Glutamatergic neuron (in vitro differentiated cells): Measurements from ENCODE around the gene ACOT4. TPM values are rescaled to one million over a fixed set of nuclear protein-coding genes. Genes with fewer than 3 reads are reported as not detected.
"Not testable (repeated sequence)": the region's sequence is repeated elsewhere in the genome, so short reads cannot be mapped to it uniquely, and the experiment has no call there.

ENCODE experiments used
- DNase-seq: peaks from one replicate; pipeline ENCODE4 v3.0.0; 2022
- H3K27ac Mint-ChIP-seq: one replicate; pipeline ENCODE4 v1.8.0; 2020; ENCODE audit warnings: mild to moderate bottlenecking, mixed read lengths, inconsistent platforms; ENCODE audit not compliant: unreplicated experiment
- H3K27me3 Mint-ChIP-seq: one replicate; pipeline ENCODE4 v1.8.0; 2020; ENCODE audit warnings: mild to moderate bottlenecking, moderate library complexity, mixed read lengths, inconsistent platforms; ENCODE audit not compliant: unreplicated experiment
- H3K36me3 Mint-ChIP-seq: one replicate; pipeline ENCODE4 v1.8.0; 2020; ENCODE audit warnings: mild to moderate bottlenecking, mixed read lengths, inconsistent platforms; ENCODE audit not compliant: unreplicated experiment
- H3K4me1 Mint-ChIP-seq: one replicate; pipeline ENCODE4 v1.8.0; 2020; ENCODE audit warnings: mild to moderate bottlenecking, low read depth, mixed read lengths, inconsistent platforms; ENCODE audit not compliant: unreplicated experiment
- H3K4me3 Mint-ChIP-seq: one replicate; pipeline ENCODE4 v1.8.0; 2020; ENCODE audit warnings: mild to moderate bottlenecking, mixed read lengths, inconsistent platforms; ENCODE audit not compliant: unreplicated experiment
- H3K9me3 Mint-ChIP-seq: one replicate; pipeline ENCODE4 v1.8.0; 2020; ENCODE audit warnings: mild to moderate bottlenecking, moderate library complexity, mixed read lengths, inconsistent platforms; ENCODE audit not compliant: unreplicated experiment
- long read RNA-seq: library from polyadenylated mRNA; unstranded; transcript quantifications from one replicate; pipeline ENCODE4 v2.0.0, GENCODE V29; 2020; ENCODE audit not compliant: unreplicated experiment
- total RNA-seq: library from RNA; stranded (reverse); fragmentation: NEBNext Ultra II Directional; extraction: Animal tissue kit (Norgen Biotek cat#: 25700); gene quantifications from one replicate; pipeline ENCODE4 v1.2.1, GENCODE V29; 2021; ENCODE audit not compliant: unreplicated experiment
- TF ChIP-seq, protein P1 (sequence below): fragments of 200-600 bp; sonication (generic); IDR thresholded peaks from one replicate; pipeline ENCODE4 v1.5.0; 2021; ENCODE audit not compliant: partially characterized antibody, unreplicated experiment

The ACOT4 gene
- not detected for total RNA-seq
- long read RNA-seq: 0 reads

DNA sequence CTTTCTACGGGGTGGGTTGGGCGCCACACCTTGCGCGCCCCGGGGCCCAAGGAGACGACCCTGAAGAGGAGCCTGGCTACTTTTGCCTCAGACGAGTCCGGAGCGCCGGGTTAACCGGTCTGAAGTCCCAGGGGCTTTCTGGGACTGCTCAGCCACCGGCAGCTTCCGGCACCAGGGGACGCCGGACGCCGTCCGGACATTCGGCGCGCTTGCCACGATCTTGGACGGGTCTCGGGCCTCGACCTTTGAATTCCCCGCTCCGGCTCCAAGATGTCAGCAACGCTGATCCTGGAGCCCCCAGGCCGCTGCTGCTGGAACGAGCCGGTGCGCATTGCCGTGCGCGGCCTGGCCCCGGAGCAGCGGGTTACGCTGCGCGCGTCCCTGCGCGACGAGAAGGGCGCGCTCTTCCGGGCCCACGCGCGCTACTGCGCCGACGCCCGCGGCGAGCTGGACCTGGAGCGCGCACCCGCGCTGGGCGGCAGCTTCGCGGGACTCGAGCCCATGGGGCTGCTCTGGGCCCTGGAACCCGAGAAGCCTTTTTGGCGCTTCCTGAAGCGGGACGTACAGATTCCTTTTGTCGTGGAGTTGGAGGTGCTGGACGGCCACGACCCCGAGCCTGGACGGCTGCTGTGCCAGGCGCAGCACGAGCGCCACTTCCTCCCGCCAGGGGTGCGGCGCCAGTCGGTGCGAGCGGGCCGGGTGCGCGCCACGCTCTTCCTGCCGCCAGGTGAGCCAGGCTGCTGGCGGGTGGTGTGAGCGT, at the start of gene ACOT4:
Gene ACOT4 (plus strand): TSS at position 184 of the 760 bp plus-strand sequence. CDS start 87 bp downstream, at position 271.
- H3K36me3 Mint-ChIP-seq: peaks cover 4% of the 10 kb centered on the region
- no peaks in the 10 kb centered on the region for H3K9me3 Mint-ChIP-seq
- no peaks in the 10 kb centered on the region for H3K4me1 Mint-ChIP-seq
- peaks cover 8% of the 10 kb centered on the region for H3K27me3 Mint-ChIP-seq
- TF ChIP-seq, protein P1, sequence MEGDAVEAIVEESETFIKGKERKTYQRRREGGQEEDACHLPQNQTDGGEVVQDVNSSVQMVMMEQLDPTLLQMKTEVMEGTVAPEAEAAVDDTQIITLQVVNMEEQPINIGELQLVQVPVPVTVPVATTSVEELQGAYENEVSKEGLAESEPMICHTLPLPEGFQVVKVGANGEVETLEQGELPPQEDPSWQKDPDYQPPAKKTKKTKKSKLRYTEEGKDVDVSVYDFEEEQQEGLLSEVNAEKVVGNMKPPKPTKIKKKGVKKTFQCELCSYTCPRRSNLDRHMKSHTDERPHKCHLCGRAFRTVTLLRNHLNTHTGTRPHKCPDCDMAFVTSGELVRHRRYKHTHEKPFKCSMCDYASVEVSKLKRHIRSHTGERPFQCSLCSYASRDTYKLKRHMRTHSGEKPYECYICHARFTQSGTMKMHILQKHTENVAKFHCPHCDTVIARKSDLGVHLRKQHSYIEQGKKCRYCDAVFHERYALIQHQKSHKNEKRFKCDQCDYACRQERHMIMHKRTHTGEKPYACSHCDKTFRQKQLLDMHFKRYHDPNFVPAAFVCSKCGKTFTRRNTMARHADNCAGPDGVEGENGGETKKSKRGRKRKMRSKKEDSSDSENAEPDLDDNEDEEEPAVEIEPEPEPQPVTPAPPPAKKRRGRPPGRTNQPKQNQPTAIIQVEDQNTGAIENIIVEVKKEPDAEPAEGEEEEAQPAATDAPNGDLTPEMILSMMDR: no peak
- peak within 1 kb of the TSS; percentile 61 for H3K4me3 Mint-ChIP-seq
- H3K27ac Mint-ChIP-seq: no peak within 1 kb of the TSS
- peak; percentile 38 for DNase-seq

- H3K4me3 Mint-ChIP-seq, H3K9me3 Mint-ChIP-seq, H3K36me3 Mint-ChIP-seq, H3K4me1 Mint-ChIP-seq, H3K27ac Mint-ChIP-seq, DNase-seq, H3K27me3 Mint-ChIP-seq: not testable (repeated sequence)
These were observed 48.7 kb upstream of the ACOT4 start for GRCh38 chr14:73542961-73543360.

GRCh38 chr14:73545353-73545752, 46.3 kb upstream of the ACOT4 start:
- H3K9me3 Mint-ChIP-seq, H3K4me1 Mint-ChIP-seq, H3K27me3 Mint-ChIP-seq, H3K4me3 Mint-ChIP-seq, DNase-seq, H3K27ac Mint-ChIP-seq, H3K36me3 Mint-ChIP-seq: not testable (repeated sequence)

- not testable (repeated sequence) for H3K36me3 Mint-ChIP-seq, H3K27me3 Mint-ChIP-seq, H3K27ac Mint-ChIP-seq, DNase-seq, H3K9me3 Mint-ChIP-seq, H3K4me1 Mint-ChIP-seq, H3K4me3 Mint-ChIP-seq
These were observed 42.6 kb upstream of the ACOT4 start for GRCh38 chr14:73549097-73549496.

DNA sequence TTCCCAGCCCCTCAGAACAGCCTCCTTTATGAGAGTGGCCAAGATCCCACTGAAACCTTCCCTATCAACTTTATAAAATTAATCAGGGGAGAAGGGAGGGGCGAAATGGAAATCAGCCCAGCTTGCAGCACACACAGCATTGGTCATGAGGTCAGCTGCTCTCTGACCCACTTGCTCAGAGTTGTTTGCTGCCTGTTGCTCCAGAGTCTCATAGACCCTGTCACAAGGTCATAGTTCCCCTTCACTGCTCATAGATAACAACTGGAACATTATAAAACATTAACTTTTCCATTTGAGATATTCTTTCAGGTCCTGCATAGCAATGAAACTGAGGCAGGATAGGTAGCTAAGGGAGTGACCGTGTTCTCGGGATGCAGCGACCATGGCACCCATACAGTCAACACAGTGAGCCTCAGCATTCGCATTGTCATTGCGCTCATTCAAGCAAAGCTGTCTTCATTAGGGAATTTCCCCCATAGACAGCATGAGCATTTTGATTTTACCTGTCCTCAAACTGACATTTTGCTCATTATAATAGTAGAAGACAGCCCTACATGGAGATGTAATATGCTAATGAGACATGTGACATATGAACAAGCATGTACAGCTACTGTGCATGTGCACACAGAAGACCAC, 41.7 kb upstream of the ACOT4 start:
- H3K9me3 Mint-ChIP-seq, H3K4me3 Mint-ChIP-seq: not testable (repeated sequence)

DNA sequence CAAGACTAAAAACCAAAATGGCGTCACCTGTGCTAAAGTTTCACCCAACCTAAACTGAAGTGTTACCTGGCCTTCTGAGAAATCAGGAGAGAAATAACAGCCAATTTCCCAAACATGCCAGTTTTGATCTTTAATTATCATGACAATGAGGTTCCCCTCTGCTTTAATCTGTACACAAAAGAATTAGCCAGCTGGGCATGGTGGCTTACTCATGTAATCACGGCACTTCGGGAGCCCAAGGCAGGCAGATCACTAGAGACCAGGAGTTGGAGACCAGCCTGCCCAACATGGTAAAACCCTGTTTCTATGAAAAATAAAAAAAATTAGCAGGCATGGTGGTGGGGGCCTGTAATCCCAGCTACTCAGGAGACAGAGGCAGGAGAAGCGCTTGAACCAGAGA, 37.8 kb upstream of the ACOT4 start:
- no peak for DNase-seq
- Mint-ChIP-seq H3K9me3 (no peaks in the 10 kb centered on the region), H3K4me1 (no peaks in the 10 kb centered on the region), H3K36me3 (no peaks in the 10 kb centered on the region), H3K27me3 (no peaks in the 10 kb centered on the region), H3K27ac (no peak overlapping the region), H3K4me3 (no peak overlapping the region)
- TF ChIP-seq, protein P1: no peak

More for the DNA sequence above, 41.7 kb upstream of the ACOT4 start:
- H3K27me3 Mint-ChIP-seq, H3K4me1 Mint-ChIP-seq, H3K36me3 Mint-ChIP-seq, DNase-seq, H3K27ac Mint-ChIP-seq: not testable (repeated sequence)

DNA sequence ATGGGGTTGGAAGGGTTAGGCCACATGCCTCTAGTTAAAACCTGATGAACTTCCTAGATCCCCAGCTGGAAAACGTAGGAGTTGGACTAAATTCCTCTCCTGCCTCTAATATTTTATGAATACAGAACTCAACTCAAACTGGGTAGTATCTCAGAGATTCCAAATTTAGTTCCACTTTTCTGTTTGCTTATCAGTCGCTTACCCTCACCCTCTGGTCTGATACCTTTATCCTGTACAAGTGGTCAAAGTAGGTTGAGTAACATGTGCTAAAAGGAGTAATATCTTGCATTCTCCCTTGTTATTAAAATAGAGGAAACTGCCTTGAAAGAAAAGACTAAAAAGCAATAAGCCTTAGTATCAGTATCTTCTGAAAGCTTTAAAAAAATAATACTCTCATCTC, 34.5 kb upstream of the ACOT4 start:
- not testable (repeated sequence) for H3K4me3 Mint-ChIP-seq, H3K27me3 Mint-ChIP-seq, H3K9me3 Mint-ChIP-seq, DNase-seq, H3K36me3 Mint-ChIP-seq, H3K27ac Mint-ChIP-seq, H3K4me1 Mint-ChIP-seq

- not testable (repeated sequence) for H3K27ac Mint-ChIP-seq, H3K9me3 Mint-ChIP-seq, H3K4me1 Mint-ChIP-seq, DNase-seq, H3K27me3 Mint-ChIP-seq, H3K36me3 Mint-ChIP-seq, H3K4me3 Mint-ChIP-seq
These were observed 33.4 kb upstream of the ACOT4 start for GRCh38 chr14:73558238-73558637.

GRCh38 chr14:73562256-73562655, 29.4 kb upstream of the ACOT4 start:
- not testable (repeated sequence) for H3K27me3 Mint-ChIP-seq, H3K9me3 Mint-ChIP-seq, H3K4me3 Mint-ChIP-seq, DNase-seq, H3K4me1 Mint-ChIP-seq, H3K27ac Mint-ChIP-seq
- H3K36me3 Mint-ChIP-seq: peaks cover 10% of the 10 kb centered on the region

DNA sequence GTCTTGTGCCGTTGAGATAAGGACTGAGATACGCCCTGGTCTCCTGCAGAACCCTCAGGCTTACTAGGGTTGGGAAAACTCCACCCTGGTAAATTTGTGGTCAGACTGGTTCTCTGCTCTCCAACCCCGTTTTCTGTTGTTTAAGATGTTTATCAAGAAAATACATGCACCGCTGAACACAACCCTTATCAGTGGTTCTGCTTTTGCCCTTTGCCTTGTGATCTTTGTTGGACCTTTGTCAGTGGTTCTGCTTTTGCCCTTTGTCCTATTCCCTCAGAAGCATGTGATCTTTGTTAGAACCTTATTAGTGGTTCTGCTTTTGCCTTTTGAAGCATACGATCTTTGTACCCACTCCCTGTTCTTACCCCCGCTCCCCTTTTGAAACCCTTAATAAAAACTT, 29.0 kb upstream of the ACOT4 start:
- peaks cover 10% of the 10 kb centered on the region for H3K36me3 Mint-ChIP-seq
- H3K9me3 Mint-ChIP-seq, H3K4me3 Mint-ChIP-seq: not testable (repeated sequence)

More for the DNA sequence above, 29.0 kb upstream of the ACOT4 start:
- DNase-seq, H3K27me3 Mint-ChIP-seq, H3K4me1 Mint-ChIP-seq, H3K27ac Mint-ChIP-seq: not testable (repeated sequence)
